ENCODE data around the gene EIF5. TPM values are rescaled to one million over a fixed set of nuclear protein-coding genes. Genes with fewer than 3 reads are reported as not detected.
A peak's percentile ranks its signal among the peaks of the same experiment; 100 is the strongest.

The EIF5 gene
- total and polyA plus RNA-seq, 2 experiments from 2014 or later = 194 to 634 TPM

DNA sequence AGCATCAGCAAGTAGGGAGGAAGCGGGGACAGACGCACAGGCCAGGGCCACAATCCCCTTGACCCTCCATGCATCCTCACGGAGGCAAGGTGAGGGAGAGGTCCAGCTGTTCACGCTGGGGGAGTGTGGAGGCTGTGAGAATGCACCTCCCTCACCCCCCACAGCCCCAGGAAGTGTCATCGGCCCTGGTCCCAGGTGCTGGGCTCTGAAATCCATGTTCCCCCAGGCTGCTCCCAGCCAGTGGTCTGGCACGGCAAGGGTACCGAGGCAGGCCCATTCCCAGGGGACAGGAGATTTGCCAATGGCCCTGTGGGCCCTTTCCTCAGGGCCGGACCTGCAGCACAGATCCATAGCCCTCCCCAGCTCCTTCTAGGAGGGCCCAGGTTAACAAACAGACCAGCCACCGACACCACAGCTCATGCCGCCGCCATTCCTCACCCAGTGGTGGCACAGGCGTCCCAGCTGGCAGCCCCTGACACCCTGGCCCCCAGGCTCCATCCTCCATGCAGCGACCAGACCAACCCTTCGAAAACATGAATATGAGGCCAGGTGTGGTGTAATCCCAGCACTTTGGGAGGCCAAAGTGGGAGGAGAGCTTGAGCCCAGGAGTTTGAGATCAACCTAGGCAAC is 21.9 kb upstream of the EIF5 start:
- H3F3A ChIP-seq (replicated peaks; ENCODE audit: low read depth) = peaks cover 10% of the 10 kb centered on the region; the same call in 1 of the 2 replicates
- H3K27ac Mint-ChIP-seq = no peak overlapping the region
- H3K4me2 ChIP-seq = no peak overlapping the region
- no peaks in the 10 kb centered on the region for H3K9me2 ChIP-seq (ENCODE audit: insufficient read depth)
- H3K27me3 Mint-ChIP-seq (ENCODE audit: insufficient read depth, low read depth, poor library complexity) = peaks cover 2% of the 10 kb centered on the region
- no peak for ATAC-seq
- H3K4me3 Mint-ChIP-seq = no peak overlapping the region
- H3K9me3 Mint-ChIP-seq = no peaks in the 10 kb centered on the region
- no peaks in the 10 kb centered on the region for H3K36me3 ChIP-seq (ENCODE audit: insufficient read depth)
- H3K27ac ChIP-seq (ENCODE audit: low read depth) = no peak overlapping the region
- peak overlapping the region; percentile 43; the same call in 1 of the 2 replicates for H2AFZ ChIP-seq
- H3K79me2 ChIP-seq (replicated peaks; ENCODE audit: insufficient read depth) = no peaks in the 10 kb centered on the region
- H3K4me1 Mint-ChIP-seq = peaks cover 18% of the 10 kb centered on the region
- no peaks in the 10 kb centered on the region for H3K27me3 ChIP-seq (ENCODE audit: insufficient read depth)
- no peaks in the 10 kb centered on the region for H4K20me1 ChIP-seq (replicated peaks; ENCODE audit: insufficient read depth)
- H3K4me1 ChIP-seq (ENCODE audit: insufficient read depth) = peaks cover 5% of the 10 kb centered on the region; the same call in 1 of the 2 replicates
- no peak for DNase-seq (ENCODE audit: low spot score)
- no peak for TF ChIP-seq CREB1 (CRISPR knock-in tag; IDR thresholded peaks at IDR 0.05; ENCODE audit: low read depth)
- TF ChIP-seq JUNB (IDR thresholded peaks at IDR 0.05; ENCODE audit: unreplicated experiment) = no peak
- TF ChIP-seq, protein P1, sequence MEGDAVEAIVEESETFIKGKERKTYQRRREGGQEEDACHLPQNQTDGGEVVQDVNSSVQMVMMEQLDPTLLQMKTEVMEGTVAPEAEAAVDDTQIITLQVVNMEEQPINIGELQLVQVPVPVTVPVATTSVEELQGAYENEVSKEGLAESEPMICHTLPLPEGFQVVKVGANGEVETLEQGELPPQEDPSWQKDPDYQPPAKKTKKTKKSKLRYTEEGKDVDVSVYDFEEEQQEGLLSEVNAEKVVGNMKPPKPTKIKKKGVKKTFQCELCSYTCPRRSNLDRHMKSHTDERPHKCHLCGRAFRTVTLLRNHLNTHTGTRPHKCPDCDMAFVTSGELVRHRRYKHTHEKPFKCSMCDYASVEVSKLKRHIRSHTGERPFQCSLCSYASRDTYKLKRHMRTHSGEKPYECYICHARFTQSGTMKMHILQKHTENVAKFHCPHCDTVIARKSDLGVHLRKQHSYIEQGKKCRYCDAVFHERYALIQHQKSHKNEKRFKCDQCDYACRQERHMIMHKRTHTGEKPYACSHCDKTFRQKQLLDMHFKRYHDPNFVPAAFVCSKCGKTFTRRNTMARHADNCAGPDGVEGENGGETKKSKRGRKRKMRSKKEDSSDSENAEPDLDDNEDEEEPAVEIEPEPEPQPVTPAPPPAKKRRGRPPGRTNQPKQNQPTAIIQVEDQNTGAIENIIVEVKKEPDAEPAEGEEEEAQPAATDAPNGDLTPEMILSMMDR (conservative IDR thresholded peaks at IDR 0.05; ENCODE audit: low read depth in 2 of 2) = no peak
- no peak for TF ChIP-seq ZNF331 (CRISPR knock-in tag; IDR thresholded peaks at IDR 0.05; ENCODE audit: low read depth)
- TF ChIP-seq, protein P2, sequence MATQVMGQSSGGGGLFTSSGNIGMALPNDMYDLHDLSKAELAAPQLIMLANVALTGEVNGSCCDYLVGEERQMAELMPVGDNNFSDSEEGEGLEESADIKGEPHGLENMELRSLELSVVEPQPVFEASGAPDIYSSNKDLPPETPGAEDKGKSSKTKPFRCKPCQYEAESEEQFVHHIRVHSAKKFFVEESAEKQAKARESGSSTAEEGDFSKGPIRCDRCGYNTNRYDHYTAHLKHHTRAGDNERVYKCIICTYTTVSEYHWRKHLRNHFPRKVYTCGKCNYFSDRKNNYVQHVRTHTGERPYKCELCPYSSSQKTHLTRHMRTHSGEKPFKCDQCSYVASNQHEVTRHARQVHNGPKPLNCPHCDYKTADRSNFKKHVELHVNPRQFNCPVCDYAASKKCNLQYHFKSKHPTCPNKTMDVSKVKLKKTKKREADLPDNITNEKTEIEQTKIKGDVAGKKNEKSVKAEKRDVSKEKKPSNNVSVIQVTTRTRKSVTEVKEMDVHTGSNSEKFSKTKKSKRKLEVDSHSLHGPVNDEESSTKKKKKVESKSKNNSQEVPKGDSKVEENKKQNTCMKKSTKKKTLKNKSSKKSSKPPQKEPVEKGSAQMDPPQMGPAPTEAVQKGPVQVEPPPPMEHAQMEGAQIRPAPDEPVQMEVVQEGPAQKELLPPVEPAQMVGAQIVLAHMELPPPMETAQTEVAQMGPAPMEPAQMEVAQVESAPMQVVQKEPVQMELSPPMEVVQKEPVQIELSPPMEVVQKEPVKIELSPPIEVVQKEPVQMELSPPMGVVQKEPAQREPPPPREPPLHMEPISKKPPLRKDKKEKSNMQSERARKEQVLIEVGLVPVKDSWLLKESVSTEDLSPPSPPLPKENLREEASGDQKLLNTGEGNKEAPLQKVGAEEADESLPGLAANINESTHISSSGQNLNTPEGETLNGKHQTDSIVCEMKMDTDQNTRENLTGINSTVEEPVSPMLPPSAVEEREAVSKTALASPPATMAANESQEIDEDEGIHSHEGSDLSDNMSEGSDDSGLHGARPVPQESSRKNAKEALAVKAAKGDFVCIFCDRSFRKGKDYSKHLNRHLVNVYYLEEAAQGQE (IDR thresholded peaks at IDR 0.05; ENCODE audit: unreplicated experiment) = no peak
- TF ChIP-seq STAT1 (IDR thresholded peaks at IDR 0.05; ENCODE audit: unreplicated experiment) = no peak
- no peak for TF ChIP-seq ZNF462 (CRISPR knock-in tag; IDR thresholded peaks at IDR 0.05)
- TF ChIP-seq ZNF114 (CRISPR knock-in tag; IDR thresholded peaks at IDR 0.05) = no peak
- no peak for TF ChIP-seq ETS1 (IDR thresholded peaks at IDR 0.05)
- no peak for TF ChIP-seq EZH2 (IDR thresholded peaks at IDR 0.05; ENCODE audit: low read depth, unreplicated experiment)
- TF ChIP-seq NANOG (IDR thresholded peaks at IDR 0.05; ENCODE audit: borderline replicate concordance) = no peak
- TF ChIP-seq EZH2phosphoT487 (IDR thresholded peaks at IDR 0.05; ENCODE audit: unreplicated experiment) = no peak
- TF ChIP-seq POLR2AphosphoS5 (IDR thresholded peaks at IDR 0.05; ENCODE audit: low read depth) = no peak
- H3K36me3 Mint-ChIP-seq (ENCODE audit: low read depth) = no peaks in the 10 kb centered on the region
- H3K4me3 ChIP-seq = no peak overlapping the region
